IMR-90 (cell line): ENCODE data around the gene SLC15A1. TPM values are rescaled to one million over a fixed set of nuclear protein-coding genes. Genes with fewer than 3 reads are reported as not detected.
A peak's percentile ranks its signal among the peaks of the same experiment; 100 is the strongest.

Source experiments
- ATAC-seq: fragments of 200-7000 bp; cut with Tn5 transposase; 2 replicates; pipeline ENCODE4 v1.9.1; 2020; ENCODE audit warnings: low read depth, mild to moderate bottlenecking, moderate library complexity
- BruUV-seq: library from RNA; stranded (reverse); fragments of 400-500 nt; replicated peaks from 2 replicates; lab custom pipeline; 2021; lab: Mats Ljungman, UMichigan
- CTCF ChIA-PET: fragments of 300-600 bp; formaldehyde crosslinking; extraction: SDS; loops from one replicate; lab custom pipeline; 2021; ENCODE audit warnings: antibody characterized with exemption; lab: Yijun Ruan, JAX
- POLR2A ChIA-PET: fragments of 300-600 bp; sonication (Branson Sonifier 250); formaldehyde crosslinking; loops from one replicate; lab custom pipeline; 2022; ENCODE audit warnings: antibody characterized with exemption; ENCODE audit not compliant: unreplicated experiment; lab: Charles Lee
- DNase-seq: peaks from one replicate; pipeline ENCODE4 v3.0.0; 2013
- H2AFZ ChIP-seq: replicated peaks from 2 replicates; pipeline ENCODE3; 2013; ENCODE audit warnings: low read length, mild to moderate bottlenecking; ENCODE audit not compliant: poor library complexity
- H2AK5ac ChIP-seq: 2 replicates; pipeline ENCODE4 v1.6.1; 2013; ENCODE audit warnings: low read depth, low read length, inconsistent platforms
- H2AK9ac ChIP-seq: replicated peaks from 2 replicates; pipeline ENCODE3; 2013; ENCODE audit warnings: mild to moderate bottlenecking, low read depth, low read length, moderate library complexity; ENCODE audit not compliant: poor library complexity
- H2BK120ac ChIP-seq: 2 replicates; pipeline ENCODE4 v1.6.1; 2013; ENCODE audit warnings: low read depth, low read length, inconsistent platforms
- H2BK15ac ChIP-seq: 3 replicates; pipeline ENCODE4 v1.6.1; 2013; ENCODE audit warnings: low read depth, low read length, inconsistent platforms
- H2BK20ac ChIP-seq: 2 replicates; pipeline ENCODE4 v1.6.1; 2013; ENCODE audit warnings: low read depth, mild to moderate bottlenecking, inconsistent platforms, low read length, moderate library complexity
- H2BK5ac ChIP-seq: 2 replicates; pipeline ENCODE4 v1.6.1; 2013; ENCODE audit warnings: mild to moderate bottlenecking, low read depth, low read length, inconsistent platforms; ENCODE audit not compliant: poor library complexity, severe bottlenecking
- H3K14ac ChIP-seq: replicated peaks from 2 replicates; pipeline ENCODE4 v1.6.1; 2013; ENCODE audit warnings: low read depth, low read length, inconsistent platforms
- H3K18ac ChIP-seq: 2 replicates; pipeline ENCODE4 v1.6.1; 2013; ENCODE audit warnings: low read depth, low read length, control low read depth
- H3K23ac ChIP-seq: 2 replicates; pipeline ENCODE4 v1.6.1; 2013; ENCODE audit warnings: low read depth, low read length, inconsistent platforms
- H3K27ac ChIP-seq: 2 replicates; pipeline ENCODE4 v1.5.1; 2013; ENCODE audit warnings: mild to moderate bottlenecking, control low read depth, low read length; ENCODE audit not compliant: insufficient read depth
- H3K27me3 ChIP-seq: 2 replicates; pipeline ENCODE4 v1.6.1; 2013; ENCODE audit warnings: low read length; ENCODE audit not compliant: control insufficient read depth, insufficient read depth
- H3K36me3 ChIP-seq: 2 replicates; pipeline ENCODE4 v1.6.1; 2013; ENCODE audit warnings: low read length, mixed read lengths; ENCODE audit not compliant: control insufficient read depth, insufficient read depth
- H3K4ac ChIP-seq: 2 replicates; pipeline ENCODE4 v1.6.1; 2013; ENCODE audit warnings: low read depth, low read length, inconsistent platforms
- H3K4me1 ChIP-seq: 2 replicates; pipeline ENCODE4 v1.6.1; 2013; ENCODE audit warnings: low read length, mixed read lengths; ENCODE audit not compliant: control insufficient read depth, insufficient read depth
- H3K4me2 ChIP-seq: 2 replicates; pipeline ENCODE4 v1.6.1; 2013; ENCODE audit warnings: low read depth, mild to moderate bottlenecking, control low read depth, low read length, moderate library complexity
- H3K4me3 ChIP-seq: 2 replicates; pipeline ENCODE4 v1.5.1; 2013; ENCODE audit warnings: low read depth, mild to moderate bottlenecking, control low read depth, low read length, moderate library complexity; ENCODE audit not compliant: insufficient read depth
- H3K56ac ChIP-seq: 2 replicates; pipeline ENCODE4 v1.6.1; 2013; ENCODE audit warnings: low read length, inconsistent platforms; ENCODE audit not compliant: insufficient read depth; ENCODE audit errors: extremely low read depth
- H3K79me1 ChIP-seq, 2 experiments: 2 replicates each; pipeline ENCODE4 v1.6.1; 2013; ENCODE audit warnings: low read length in 2 of 2, inconsistent platforms in 1 of 2, low read depth in 1 of 2
- H3K9ac ChIP-seq: 2 replicates; pipeline ENCODE4 v1.6.1; 2013; ENCODE audit warnings: low read depth, low read length, control low read depth
- H3K9me1 ChIP-seq: 2 replicates; pipeline ENCODE4 v1.6.1; 2013; ENCODE audit warnings: low read length, inconsistent platforms; ENCODE audit not compliant: insufficient read depth
- H3K9me3 ChIP-seq: 2 replicates; pipeline ENCODE4 v1.6.1; 2013; ENCODE audit warnings: low read length; ENCODE audit not compliant: control insufficient read depth, insufficient read depth
- H4K20me1 ChIP-seq: 2 replicates; pipeline ENCODE4 v1.6.1; 2013; ENCODE audit warnings: low read length, inconsistent platforms; ENCODE audit not compliant: insufficient read depth
- H4K5ac ChIP-seq: 2 replicates; pipeline ENCODE4 v1.6.1; 2013; ENCODE audit warnings: mild to moderate bottlenecking, low read depth, low read length, control low read depth
- H4K8ac ChIP-seq, 2 experiments: 2 replicates each; pipeline ENCODE4 v1.6.1; 2013; ENCODE audit warnings: low read depth in 2 of 2, low read length in 2 of 2, control low read depth in 1 of 2, inconsistent platforms in 1 of 2
- H4K91ac ChIP-seq: 2 replicates; pipeline ENCODE4 v1.6.1; 2013; ENCODE audit warnings: low read depth, low read length, inconsistent platforms; ENCODE audit not compliant: insufficient read depth
- CEBPB ChIP-seq: IDR thresholded peaks from 2 replicates; pipeline ENCODE4 v1.6.1; 2012; ENCODE audit warnings: low read depth, low read length, improper control_type of control experiment
- CHD1 ChIP-seq: IDR thresholded peaks from 2 replicates; pipeline ENCODE4 v1.6.1; 2012; ENCODE audit warnings: low read depth, low read length, improper control_type of control experiment
- CTCF ChIP-seq: conservative IDR thresholded peaks from 2 replicates; pipeline ENCODE4 v1.5.1; 2012; ENCODE audit warnings: mild to moderate bottlenecking, low read depth, low read length, improper control_type of control experiment
- FOS ChIP-seq: fragments of 150-350 bp; IDR thresholded peaks from 2 replicates; pipeline ENCODE4 v1.6.1; 2016; ENCODE audit warnings: low read depth, low read length
- MAFK ChIP-seq: IDR thresholded peaks from 2 replicates; pipeline ENCODE4 v1.6.1; 2012; ENCODE audit warnings: low read depth, low read length, improper control_type of control experiment
- NFE2L2 ChIP-seq: fragments of 150-350 bp; IDR thresholded peaks from 2 replicates; pipeline ENCODE4 v1.6.1; 2016; ENCODE audit warnings: low read depth, mild to moderate bottlenecking, low read length
- POLR2A ChIP-seq: IDR thresholded peaks from 2 replicates; pipeline ENCODE4 v1.6.1; 2012; ENCODE audit warnings: mild to moderate bottlenecking, low read depth, low read length
- RCOR1 ChIP-seq: IDR thresholded peaks from 2 replicates; pipeline ENCODE4 v1.6.1; 2012; ENCODE audit warnings: mild to moderate bottlenecking, low read length, improper control_type of control experiment; ENCODE audit not compliant: insufficient replicate concordance
- SMC3 ChIP-seq: fragments of 150-350 bp; IDR thresholded peaks from 2 replicates; pipeline ENCODE4 v1.6.1; 2016; ENCODE audit warnings: low read depth, mild to moderate bottlenecking, antibody characterized with exemption, low read length, moderate library complexity
- WGBS, 2 experiments: methylation state at CpG; one replicate each; pipeline versions ENCODE4 v1.1.5 to v1.1.7; 2013; ENCODE audit warnings: missing lambda C conversion rate in 2 of 2; ENCODE audit not compliant: insufficient read length in 1 of 2; ENCODE audit errors: extremely low coverage in 2 of 2; 5-methylcytosine and 5-hydroxymethylcytosine counted together
- dilution Hi-C: fragments of 300-500 bp; cut with HindIII; formaldehyde crosslinking; loops from one replicate; pipeline ENCODE4 v1.14.3; 2018; ENCODE audit warnings: low sequenced_read_pairs; ENCODE audit not compliant: unreplicated experiment
- in situ Hi-C: fragments of 300-500 bp; cut with MboI; formaldehyde crosslinking; loops from 3 replicates; pipeline ENCODE4 v1.14.3; 2019; ENCODE audit warnings: low sequenced_read_pairs, inconsistent platforms, mixed read lengths
- intact Hi-C: fragments of 100-400 bp; cut with micrococcal nuclease; formaldehyde crosslinking; loops from 2 replicates; pipeline ENCODE4 v1.10.0; 2022
- polyA plus RNA-seq, 3 experiments: library from polyadenylated mRNA; depleted of rRNA; stranded (reverse); fragments of >200 nt; gene quantifications; 2 replicates each; pipeline ENCODE4 v1.2.3, GENCODE V29; 2012; ENCODE audit warnings: low replicate concordance in 1 of 3
- total RNA-seq: library from RNA; depleted of rRNA; stranded (reverse); fragments of >200 nt; gene quantifications from 2 replicates; pipeline ENCODE4 v1.2.3, GENCODE V29; 2012

SLC15A1 gene
- total and polyA plus RNA-seq, 2 of the 4 experiments (the other 2 are of a cell fraction): not detected

DNA sequence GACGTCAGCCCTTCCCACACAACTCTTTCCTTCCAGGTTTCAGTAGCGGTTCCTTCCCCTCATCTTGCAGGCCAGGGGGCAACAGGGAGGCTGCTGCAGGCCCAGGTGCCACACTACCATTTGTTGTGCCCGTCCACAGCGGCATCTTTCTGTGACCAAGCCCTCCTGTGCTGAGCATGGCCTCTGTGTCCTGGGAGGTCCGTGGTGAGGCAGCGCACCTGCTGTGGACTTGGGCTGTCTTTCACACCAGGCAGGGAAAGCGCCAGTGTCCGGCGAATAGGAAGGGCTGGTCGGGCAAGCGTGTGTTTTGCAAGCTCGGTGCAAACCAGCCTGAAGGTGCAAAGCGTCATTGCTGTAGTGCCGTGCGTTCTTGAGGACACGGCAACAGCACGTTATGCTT is 21.4 kb downstream of the SLC15A1 start:
- WGBS, 2 experiments: 85% methylated on average over 13 of the region's 17 CpGs; no CpG with 5 or more reads in 1 of the 2 experiments

More for the DNA sequence above, 21.4 kb downstream of the SLC15A1 start:
- dilution Hi-C loops: no loop called here
- no peak overlapping the region for H4K5ac ChIP-seq
- intact Hi-C loops: no loop called here
- no peak overlapping the region for H4K91ac ChIP-seq
- no TSS peak for BruUV-seq
- H3K56ac ChIP-seq: no peak overlapping the region
- H3K27me3 ChIP-seq: peaks cover 20% of the 10 kb centered on the region
- H2BK20ac ChIP-seq: no peak overlapping the region
- H3K9me3 ChIP-seq: no peaks in the 10 kb centered on the region
- H2AK9ac ChIP-seq: peak overlapping the region; percentile 24
- H2BK120ac ChIP-seq: no peak overlapping the region
- no peak overlapping the region for H3K14ac ChIP-seq
- H2BK15ac ChIP-seq: no peak overlapping the region
- no peak overlapping the region for H3K4me2 ChIP-seq
- no peak overlapping the region for H3K18ac ChIP-seq
- ATAC-seq: no peak
- no peaks in the 10 kb centered on the region for H4K20me1 ChIP-seq
- H3K4me1 ChIP-seq: no peaks in the 10 kb centered on the region
- no peaks in the 10 kb centered on the region for H3K36me3 ChIP-seq
- TF ChIP-seq SMC3 (no peak), RCOR1 (no peak), NFE2L2 (no peak), MAFK (no peak), CHD1 (no peak), FOS (no peak), POLR2A (no peak), CTCF (no peak), CEBPB (no peak)
- H3K4me3 ChIP-seq: no peak overlapping the region
- in situ Hi-C loops: no loop called here
- no peak overlapping the region for H2BK5ac ChIP-seq
- peak overlapping the region; percentile 58 for H2AFZ ChIP-seq
- no peaks in the 10 kb centered on the region for H3K9me1 ChIP-seq
- H3K27ac ChIP-seq: no peak overlapping the region
- H3K9ac ChIP-seq: no peak overlapping the region
- H3K79me1 ChIP-seq: no peaks in the 10 kb centered on the region
- H3K4ac ChIP-seq: no peak overlapping the region
- POLR2A ChIA-PET: no interaction called here
- CTCF ChIA-PET: no interaction called here
- H3K23ac ChIP-seq: no peak overlapping the region
- no peak overlapping the region for H4K8ac ChIP-seq
- no peak for DNase-seq
- H2AK5ac ChIP-seq: no peak overlapping the region
